ENCODE results near the gene ALDH16A1. TPM values are rescaled to one million over a fixed set of nuclear protein-coding genes. Genes with fewer than 3 reads are reported as not detected.
"Not testable (repeated sequence)": the region's sequence is repeated elsewhere in the genome, so short reads cannot be mapped to it uniquely, and the experiment has no call there.

ALDH16A1 gene
- polyA plus RNA-seq, 3 donors, result 14.5 to 15.0 (median 14.8) TPM

GRCh38 chr19:49439836-49440235 lies 13.2 kb upstream of the ALDH16A1 start:
- DNase-seq (ENCODE audit: low read depth in 3 of 3, low spot score in 2 of 3), result no peak

GRCh38 chr19:49440439-49441209 lies 12.4 kb upstream of the ALDH16A1 start:
- no peak for DNase-seq (ENCODE audit: low read depth in 3 of 3, low spot score in 2 of 3)

DNA sequence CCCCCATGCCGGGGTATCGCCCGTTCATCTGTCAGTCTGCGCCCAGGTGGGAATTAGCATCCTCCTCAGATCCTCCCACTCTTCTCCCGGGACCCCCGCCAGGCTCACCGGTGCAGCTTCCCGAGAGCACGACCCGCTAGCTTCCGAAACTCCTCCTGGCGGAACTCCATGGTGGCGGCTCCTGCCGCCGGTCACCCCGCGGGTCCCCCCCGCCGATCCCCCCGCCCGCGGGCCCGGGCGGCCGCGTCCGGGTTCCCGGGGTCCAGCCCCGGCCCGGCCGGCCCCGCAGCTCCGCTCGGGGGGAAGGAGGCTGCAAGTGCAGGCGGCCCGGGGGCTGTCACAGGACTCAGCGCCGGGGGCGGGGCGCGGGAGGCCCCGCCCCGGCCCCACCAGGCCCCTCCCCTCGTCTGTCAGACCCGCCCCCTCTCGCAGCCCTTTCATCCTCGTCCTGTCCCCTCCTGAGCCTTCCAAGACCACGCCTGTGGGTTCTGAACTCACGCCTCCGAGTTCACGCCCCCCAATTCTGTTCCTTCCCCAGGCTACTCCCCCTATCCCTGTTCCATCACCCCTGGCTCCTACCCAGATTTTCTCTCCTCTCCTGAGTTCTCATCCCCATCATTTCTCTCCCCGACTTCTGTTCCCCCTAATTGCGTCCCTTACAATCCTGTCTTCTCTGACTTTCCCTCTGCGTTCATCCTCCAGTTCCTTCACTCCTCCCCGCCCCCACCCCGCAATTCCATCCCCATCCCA lies 11.6 kb upstream of the ALDH16A1 start, which contains the start of gene SLC17A7:
Gene SLC17A7 (minus strand): TSS at position 318 of the 750 bp plus-strand sequence. CDS start 148 bp downstream, at position 170.
- no peak for DNase-seq (ENCODE audit: low read depth in 3 of 3, low spot score in 2 of 3)

DNA sequence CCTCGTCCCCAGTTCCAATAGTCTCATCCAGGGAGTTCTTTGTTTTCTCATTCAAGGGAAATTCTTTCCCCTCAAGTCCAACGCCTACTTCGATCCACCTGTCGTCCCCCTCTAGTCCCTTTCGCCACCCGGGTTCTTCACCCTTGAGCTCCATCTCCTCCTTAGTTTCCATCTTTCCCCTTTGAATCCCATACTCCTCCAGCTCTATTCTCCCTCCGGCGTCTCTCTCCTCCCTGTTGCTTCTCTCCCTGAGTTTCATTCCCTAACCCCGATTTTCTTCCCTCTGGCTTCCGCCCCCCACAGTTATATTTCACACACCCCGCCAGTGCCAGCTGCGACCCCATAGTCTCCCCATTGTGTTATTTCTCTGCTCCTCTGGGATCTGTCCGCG lies 11.1 kb upstream of the ALDH16A1 start:
- DNase-seq (ENCODE audit: low read depth in 3 of 3, low spot score in 2 of 3), result no peak

DNA sequence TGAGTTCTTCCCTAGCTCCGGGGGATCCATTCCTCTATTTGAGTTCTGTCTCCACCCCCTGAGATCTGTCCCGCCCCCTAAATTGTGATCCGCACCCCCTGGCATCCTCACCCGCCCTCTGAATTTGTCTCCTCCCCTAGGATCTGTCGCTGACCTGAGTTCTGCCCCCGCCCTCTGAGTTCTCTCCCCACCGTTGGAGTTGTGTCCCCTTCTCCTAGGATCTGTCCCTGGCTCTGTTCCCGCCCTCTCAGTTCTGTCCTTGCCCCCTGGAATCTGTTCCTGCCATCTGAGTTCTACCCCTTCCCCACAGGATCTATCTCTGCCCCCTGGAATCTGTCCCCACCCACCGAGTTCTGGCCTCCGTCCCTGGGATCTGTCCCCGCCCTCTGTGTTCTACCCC lies 10.7 kb upstream of the ALDH16A1 start:
- DNase-seq (ENCODE audit: low read depth in 3 of 3, low spot score in 2 of 3), result no peak

GRCh38 chr19:49442771-49443365 lies 10.2 kb upstream of the ALDH16A1 start:
- DNase-seq (ENCODE audit: low read depth in 3 of 3, low spot score in 2 of 3), result peak in 1 of 3 donors; percentile 68

DNA sequence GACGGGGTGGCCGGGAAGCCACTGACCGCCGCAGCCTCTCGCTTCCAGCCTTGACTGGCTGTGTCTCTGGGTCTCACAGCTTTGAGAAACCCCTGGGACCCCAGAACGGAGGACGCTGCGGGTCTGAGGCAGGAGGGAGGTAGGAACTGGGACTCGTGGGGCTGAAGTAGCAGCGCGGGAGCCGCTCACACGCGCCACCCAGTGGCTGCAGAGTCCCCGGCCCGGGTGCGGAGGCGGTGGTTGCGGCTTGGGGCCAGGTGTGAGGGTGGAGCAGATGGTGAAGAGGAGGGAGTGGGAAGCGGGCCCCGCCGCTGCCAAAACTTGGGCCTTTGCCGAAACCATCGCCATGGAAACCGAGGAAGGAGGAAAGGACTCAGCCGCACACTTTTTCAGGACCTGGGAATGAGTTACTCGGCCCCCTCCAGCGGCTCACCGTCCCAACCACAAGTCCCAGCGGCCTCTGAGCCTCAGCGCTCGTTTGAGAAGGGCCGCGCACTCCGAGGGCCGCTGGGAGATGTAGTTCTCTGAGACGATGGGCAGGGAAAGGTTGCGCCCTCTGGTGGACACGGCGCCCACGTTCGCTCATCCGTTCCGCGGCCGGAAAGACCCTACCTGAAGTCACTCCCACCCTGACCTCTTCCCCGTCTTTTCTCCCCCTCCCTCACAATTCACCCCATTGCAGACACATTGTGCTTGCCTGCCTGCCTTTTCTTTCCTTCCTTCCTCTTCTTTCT lies 9.5 kb upstream of the ALDH16A1 start:
- peak in 2 of 3 donors; percentile 91 to 92 for DNase-seq (ENCODE audit: low read depth in 3 of 3, low spot score in 2 of 3)

DNA sequence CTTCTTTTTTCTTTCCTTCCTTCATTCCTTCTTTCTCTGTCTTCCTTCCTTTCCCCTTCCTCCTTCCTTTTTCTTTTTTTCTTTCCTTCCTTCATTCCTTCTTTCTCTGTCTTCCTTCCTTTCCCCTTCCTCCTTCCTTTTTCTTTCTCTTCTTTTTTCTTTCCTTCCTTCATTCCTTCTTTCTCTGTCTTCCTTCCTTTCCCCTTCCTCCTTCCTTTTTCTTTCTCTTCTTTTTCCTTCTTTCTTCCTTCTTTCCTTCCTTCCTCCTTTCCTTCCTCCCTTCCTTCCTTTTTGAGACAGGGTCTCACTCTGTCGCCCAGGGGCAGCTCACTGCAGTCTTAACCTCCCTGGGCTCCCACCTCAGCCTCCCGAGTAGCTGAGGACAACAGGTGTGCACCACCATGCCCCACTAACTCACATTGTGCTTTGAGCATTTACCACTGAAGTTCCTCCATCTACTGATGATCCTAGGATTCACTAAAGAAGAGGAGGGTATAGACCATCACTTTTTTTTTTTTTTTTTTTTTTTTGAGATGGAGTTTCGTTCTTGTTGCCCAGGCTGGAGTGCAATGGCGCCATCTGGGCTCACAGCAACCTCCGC lies 8.8 kb upstream of the ALDH16A1 start:
- not testable (repeated sequence) for DNase-seq (ENCODE audit: low read depth in 3 of 3, low spot score in 2 of 3)

- no peak for DNase-seq (ENCODE audit: low read depth in 3 of 3, low spot score in 2 of 3)
Observed at GRCh38 chr19:49445997-49446396, 7.0 kb upstream of the ALDH16A1 start.

- no peak for DNase-seq (ENCODE audit: low read depth in 3 of 3, low spot score in 2 of 3)
Observed at GRCh38 chr19:49447485-49448431, 5.3 kb upstream of the ALDH16A1 start.

DNA sequence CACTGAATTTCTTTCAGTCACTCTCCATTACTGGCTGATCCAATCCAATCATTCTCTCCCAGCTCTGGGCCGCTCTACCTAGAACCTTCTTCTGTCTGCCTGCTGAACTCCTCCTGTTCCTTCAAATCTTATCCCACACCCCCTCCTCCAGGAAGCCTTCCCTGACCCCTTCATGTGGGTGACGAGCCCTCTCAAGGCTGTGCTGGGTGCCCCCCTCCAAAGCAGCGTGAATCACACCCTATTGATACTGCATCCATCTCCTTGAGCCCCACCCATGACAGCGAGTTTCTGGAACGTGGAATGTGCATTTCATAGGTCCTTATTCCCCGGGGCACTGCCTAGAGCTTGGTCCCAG lies 4.6 kb upstream of the ALDH16A1 start:
- no peak for DNase-seq (ENCODE audit: low read depth in 3 of 3, low spot score in 2 of 3)

- DNase-seq (ENCODE audit: low read depth in 3 of 3, low spot score in 2 of 3), result no peak
Observed at GRCh38 chr19:49450405-49450804, 2.6 kb upstream of the ALDH16A1 start.

DNA sequence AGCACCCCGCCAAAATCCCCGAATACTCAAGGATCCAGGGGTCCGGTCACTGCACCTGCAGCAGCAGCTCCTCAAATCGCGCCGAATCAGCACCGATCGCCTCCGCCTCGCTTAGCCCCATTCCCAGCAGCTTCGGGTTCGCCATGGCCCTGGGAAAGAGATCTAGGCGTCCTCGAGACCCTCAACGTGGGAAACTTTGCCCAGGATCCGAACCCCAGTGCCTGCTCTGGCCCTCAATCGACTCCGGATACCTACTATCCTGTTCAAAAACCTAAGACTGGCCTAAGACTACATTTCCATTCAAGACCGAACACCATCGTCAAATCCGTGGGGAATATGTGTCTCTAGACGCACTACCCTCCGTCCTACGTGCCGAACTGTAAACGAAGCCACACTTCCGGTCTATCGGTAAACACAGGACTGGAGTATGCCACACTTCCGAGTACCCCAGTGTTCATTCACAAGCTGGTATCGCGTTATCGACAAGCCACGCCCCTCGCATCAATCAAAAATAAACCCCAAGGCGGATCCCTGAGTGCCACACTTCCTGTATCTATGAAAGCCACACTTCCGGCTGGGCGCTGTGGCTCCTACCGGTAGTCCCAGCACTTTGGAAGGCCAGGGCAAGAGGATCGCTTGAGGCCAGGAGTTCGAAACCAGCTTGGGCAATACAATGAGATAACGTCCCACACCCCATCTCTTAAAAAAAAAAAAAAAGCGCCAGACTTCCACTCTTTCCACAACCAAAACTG lies 1.4 kb upstream of the ALDH16A1 start, which contains the start of gene PIH1D1:
Gene PIH1D1 (minus strand): TSS at position 385 of the 752 bp plus-strand sequence. CDS start 240 bp downstream, at position 145.
- DNase-seq (ENCODE audit: low read depth in 3 of 3, low spot score in 2 of 3), result peak; percentile 96 to 99 (median 97)

GRCh38 chr19:49453757-49454240 lies 774 bp downstream of the ALDH16A1 start:
- no peak for DNase-seq (ENCODE audit: low read depth in 3 of 3, low spot score in 2 of 3)

- peak in 1 of 3 donors; percentile 67 for DNase-seq (ENCODE audit: low read depth in 3 of 3, low spot score in 2 of 3)
Observed at GRCh38 chr19:49455773-49456172, 2.7 kb downstream of the ALDH16A1 start.

- DNase-seq (ENCODE audit: low read depth in 3 of 3, low spot score in 2 of 3), result no peak
Observed at GRCh38 chr19:49456326-49456725, 3.3 kb downstream of the ALDH16A1 start.

DNA sequence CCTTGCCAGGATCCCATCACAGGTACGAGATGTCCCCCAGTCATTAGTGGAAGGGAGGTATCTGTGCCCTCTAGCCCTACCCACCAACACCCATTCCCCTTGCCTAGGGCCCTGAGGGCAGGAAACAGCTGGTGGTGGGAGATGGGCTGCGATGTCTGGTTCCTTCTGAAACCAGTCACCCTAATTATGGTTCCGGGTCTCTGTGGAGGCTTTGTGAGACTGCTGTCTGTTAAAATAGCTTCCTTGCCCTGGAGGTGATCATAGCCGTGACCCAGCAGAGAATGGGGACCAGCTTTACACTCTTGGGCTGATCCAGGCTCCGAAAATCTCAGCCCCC lies 5.5 kb downstream of the ALDH16A1 start:
- no peak for DNase-seq (ENCODE audit: low read depth in 3 of 3, low spot score in 2 of 3)

DNA sequence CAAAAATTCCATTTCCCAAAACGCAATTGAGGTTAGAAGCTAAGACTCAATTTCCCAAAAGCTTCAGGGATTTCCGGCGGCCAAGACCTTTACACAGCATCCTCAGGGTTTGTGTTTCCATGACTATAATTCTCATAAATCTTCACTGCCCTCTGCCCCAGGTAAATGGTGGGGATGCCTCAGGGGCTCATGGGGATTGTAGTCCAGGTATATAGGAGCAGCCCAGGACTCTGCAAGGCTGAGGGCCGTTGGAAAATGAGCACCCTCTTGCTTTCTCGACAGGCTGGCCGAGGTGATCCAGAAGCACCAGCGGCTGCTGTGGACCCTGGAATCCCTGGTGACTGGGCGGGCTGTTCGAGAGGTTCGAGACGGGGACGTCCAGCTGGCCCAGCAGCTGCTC lies 6.4 kb downstream of the ALDH16A1 start:
- no peak for DNase-seq (ENCODE audit: low read depth in 3 of 3, low spot score in 2 of 3)

All from right renal cortex interstitium (tissue), 3 donors.